Panc1 (cell line): ENCODE data around the gene USP15.

Experiments used
- SIN3A ChIP-seq: IDR thresholded peaks from 2 replicates; pipeline ENCODE4 v1.6.1; 2012; ENCODE audit warnings: low read depth, mild to moderate bottlenecking, low read length, moderate library complexity, borderline replicate concordance; ENCODE audit not compliant: insufficient read depth
- TCF7L2 ChIP-seq: IDR thresholded peaks from 2 replicates; pipeline ENCODE4 v1.6.1; 2011; ENCODE audit warnings: mild to moderate bottlenecking, low read depth, low read length, inconsistent platforms
- TF ChIP-seq, protein P1 (sequence below): fragments of 450-650 bp; IDR thresholded peaks from 2 replicates; pipeline ENCODE4 v1.5.1; 2017; ENCODE audit warnings: mild to moderate bottlenecking

- TF ChIP-seq, protein P1, sequence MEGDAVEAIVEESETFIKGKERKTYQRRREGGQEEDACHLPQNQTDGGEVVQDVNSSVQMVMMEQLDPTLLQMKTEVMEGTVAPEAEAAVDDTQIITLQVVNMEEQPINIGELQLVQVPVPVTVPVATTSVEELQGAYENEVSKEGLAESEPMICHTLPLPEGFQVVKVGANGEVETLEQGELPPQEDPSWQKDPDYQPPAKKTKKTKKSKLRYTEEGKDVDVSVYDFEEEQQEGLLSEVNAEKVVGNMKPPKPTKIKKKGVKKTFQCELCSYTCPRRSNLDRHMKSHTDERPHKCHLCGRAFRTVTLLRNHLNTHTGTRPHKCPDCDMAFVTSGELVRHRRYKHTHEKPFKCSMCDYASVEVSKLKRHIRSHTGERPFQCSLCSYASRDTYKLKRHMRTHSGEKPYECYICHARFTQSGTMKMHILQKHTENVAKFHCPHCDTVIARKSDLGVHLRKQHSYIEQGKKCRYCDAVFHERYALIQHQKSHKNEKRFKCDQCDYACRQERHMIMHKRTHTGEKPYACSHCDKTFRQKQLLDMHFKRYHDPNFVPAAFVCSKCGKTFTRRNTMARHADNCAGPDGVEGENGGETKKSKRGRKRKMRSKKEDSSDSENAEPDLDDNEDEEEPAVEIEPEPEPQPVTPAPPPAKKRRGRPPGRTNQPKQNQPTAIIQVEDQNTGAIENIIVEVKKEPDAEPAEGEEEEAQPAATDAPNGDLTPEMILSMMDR: no peak
- TF ChIP-seq TCF7L2 (no peak), SIN3A (no peak)
Measured at GRCh38 chr12:62284749-62285148, 24.5 kb downstream of the USP15 start.
